Measurements from ENCODE around the gene IGF2BP2.
"Not testable (repeated sequence)": the region's sequence is repeated elsewhere in the genome, so short reads cannot be mapped to it uniquely, and the experiment has no call there.

IGF2BP2 gene

GRCh38 chr3:185858502-185859225 is 33.8 kb upstream of the IGF2BP2 start:
- TF ChIP-seq SPI1 (IDR thresholded peaks at IDR 0.05; ENCODE audit: low read depth, low read length) = no peak
- TF ChIP-seq POLR2A (IDR thresholded peaks at IDR 0.05; ENCODE audit: low read depth, low read length) = no peak
- no peak for TF ChIP-seq TAF1 (IDR thresholded peaks at IDR 0.05; ENCODE audit: low read depth, low read length)
- TF ChIP-seq POLR2AphosphoS5 (IDR thresholded peaks at IDR 0.05; ENCODE audit: low read depth, low read length) = no peak
- no peak for TF ChIP-seq POU2F2 (IDR thresholded peaks at IDR 0.05; ENCODE audit: low read depth, low read length)
- no peak for TF ChIP-seq PAX5 (IDR thresholded peaks at IDR 0.05; ENCODE audit: insufficient read depth, low read length, severe bottlenecking)
- no peak for DNase-seq (ENCODE audit: insufficient read length, low spot score)
- no peak for FAIRE-seq

DNA sequence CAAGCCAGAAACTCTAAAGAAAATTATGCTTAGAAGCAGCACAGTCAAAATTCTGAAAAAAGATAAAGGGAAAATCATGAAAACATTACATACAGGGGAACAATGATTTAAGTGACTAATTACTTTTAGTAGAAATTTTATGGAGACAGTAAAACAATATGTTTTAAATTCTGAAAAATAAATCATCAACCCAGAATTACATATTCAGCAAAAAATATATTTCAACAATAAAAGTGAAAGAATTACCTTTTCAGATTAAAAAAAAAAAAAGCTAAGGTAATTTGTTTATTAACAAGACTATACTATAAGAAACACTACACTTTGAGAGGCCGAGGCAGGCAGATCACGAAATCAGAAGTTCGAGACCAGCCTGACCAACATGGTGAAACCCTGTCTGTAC is 32.4 kb upstream of the IGF2BP2 start:
- FAIRE-seq = no peak
- no peak for DNase-seq (ENCODE audit: insufficient read length, low spot score)
- TF ChIP-seq POLR2AphosphoS5 (IDR thresholded peaks at IDR 0.05; ENCODE audit: low read depth, low read length) = no peak
- TF ChIP-seq POLR2A (IDR thresholded peaks at IDR 0.05; ENCODE audit: low read depth, low read length) = no peak
- TF ChIP-seq SPI1 (IDR thresholded peaks at IDR 0.05; ENCODE audit: low read depth, low read length) = no peak
- no peak for TF ChIP-seq TAF1 (IDR thresholded peaks at IDR 0.05; ENCODE audit: low read depth, low read length)
- TF ChIP-seq POU2F2 (IDR thresholded peaks at IDR 0.05; ENCODE audit: low read depth, low read length) = no peak
- no peak for TF ChIP-seq PAX5 (IDR thresholded peaks at IDR 0.05; ENCODE audit: insufficient read depth, low read length, severe bottlenecking)

GRCh38 chr3:185856652-185857051 is 31.8 kb upstream of the IGF2BP2 start:
- no peak for TF ChIP-seq PAX5 (IDR thresholded peaks at IDR 0.05; ENCODE audit: insufficient read depth, low read length, severe bottlenecking)
- no peak for TF ChIP-seq POU2F2 (IDR thresholded peaks at IDR 0.05; ENCODE audit: low read depth, low read length)
- no peak for TF ChIP-seq POLR2A (IDR thresholded peaks at IDR 0.05; ENCODE audit: low read depth, low read length)
- no peak for TF ChIP-seq SPI1 (IDR thresholded peaks at IDR 0.05; ENCODE audit: low read depth, low read length)
- no peak for TF ChIP-seq POLR2AphosphoS5 (IDR thresholded peaks at IDR 0.05; ENCODE audit: low read depth, low read length)
- TF ChIP-seq TAF1 (IDR thresholded peaks at IDR 0.05; ENCODE audit: low read depth, low read length) = no peak
- no peak for DNase-seq (ENCODE audit: insufficient read length, low spot score)
- FAIRE-seq = no peak

GRCh38 chr3:185853771-185854170 is 28.9 kb upstream of the IGF2BP2 start:
- not testable (repeated sequence) for DNase-seq (ENCODE audit: insufficient read length, low spot score); FAIRE-seq

DNA sequence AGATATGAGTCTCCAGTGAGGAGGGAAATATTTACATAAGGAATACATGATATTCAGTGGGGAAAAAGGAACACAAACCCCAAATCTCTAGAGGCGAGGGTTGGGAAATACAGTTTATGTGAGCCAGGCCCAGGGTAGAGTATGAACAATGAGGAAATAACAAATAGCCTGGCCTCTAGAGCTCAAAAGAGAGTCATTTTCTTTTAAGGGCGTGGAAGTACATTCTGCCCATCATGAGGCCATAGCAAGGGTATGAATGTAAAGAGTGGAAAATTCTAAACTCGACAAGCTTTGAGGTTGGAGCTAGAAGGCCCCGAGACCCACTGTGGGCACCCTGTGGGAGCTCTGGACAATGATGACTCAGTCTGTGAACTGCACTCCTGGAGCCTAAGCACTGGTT is 27.8 kb upstream of the IGF2BP2 start:
- TF ChIP-seq POU2F2 (IDR thresholded peaks at IDR 0.05; ENCODE audit: low read depth, low read length) (no peak), POLR2A (IDR thresholded peaks at IDR 0.05; ENCODE audit: low read depth, low read length) (no peak), SPI1 (IDR thresholded peaks at IDR 0.05; ENCODE audit: low read depth, low read length) (no peak), POLR2AphosphoS5 (IDR thresholded peaks at IDR 0.05; ENCODE audit: low read depth, low read length) (no peak), PAX5 (IDR thresholded peaks at IDR 0.05; ENCODE audit: insufficient read depth, low read length, severe bottlenecking) (no peak), TAF1 (IDR thresholded peaks at IDR 0.05; ENCODE audit: low read depth, low read length) (no peak)
- DNase-seq (ENCODE audit: insufficient read length, low spot score) (no peak), FAIRE-seq (no peak)

GRCh38 chr3:185851959-185852358 is 27.1 kb upstream of the IGF2BP2 start:
- no peak for DNase-seq (ENCODE audit: insufficient read length, low spot score)
- FAIRE-seq = no peak
- TF ChIP-seq POU2F2 (IDR thresholded peaks at IDR 0.05; ENCODE audit: low read depth, low read length) (no peak), PAX5 (IDR thresholded peaks at IDR 0.05; ENCODE audit: insufficient read depth, low read length, severe bottlenecking) (no peak), POLR2AphosphoS5 (IDR thresholded peaks at IDR 0.05; ENCODE audit: low read depth, low read length) (no peak)

- no peak for FAIRE-seq
- no peak for DNase-seq (ENCODE audit: insufficient read length, low spot score)
These were observed 26.2 kb upstream of the IGF2BP2 start for GRCh38 chr3:185851046-185851445.

GRCh38 chr3:185847506-185847905 is 22.7 kb upstream of the IGF2BP2 start:
- FAIRE-seq (no peak), DNase-seq (ENCODE audit: insufficient read length, low spot score) (no peak)
- TF ChIP-seq POLR2A (IDR thresholded peaks at IDR 0.05; ENCODE audit: low read depth, low read length) = no peak
- TF ChIP-seq TAF1 (IDR thresholded peaks at IDR 0.05; ENCODE audit: low read depth, low read length) = no peak
- TF ChIP-seq SPI1 (IDR thresholded peaks at IDR 0.05; ENCODE audit: low read depth, low read length) = no peak
- TF ChIP-seq POLR2AphosphoS5 (IDR thresholded peaks at IDR 0.05; ENCODE audit: low read depth, low read length) = no peak
- no peak for TF ChIP-seq PAX5 (IDR thresholded peaks at IDR 0.05; ENCODE audit: insufficient read depth, low read length, severe bottlenecking)
- TF ChIP-seq POU2F2 (IDR thresholded peaks at IDR 0.05; ENCODE audit: low read depth, low read length) = no peak

More at GRCh38 chr3:185851046-185851445, 26.2 kb upstream of the IGF2BP2 start:
- no peak for TF ChIP-seq POLR2A (IDR thresholded peaks at IDR 0.05; ENCODE audit: low read depth, low read length)
- TF ChIP-seq SPI1 (IDR thresholded peaks at IDR 0.05; ENCODE audit: low read depth, low read length) = no peak
- no peak for TF ChIP-seq POU2F2 (IDR thresholded peaks at IDR 0.05; ENCODE audit: low read depth, low read length)
- TF ChIP-seq PAX5 (IDR thresholded peaks at IDR 0.05; ENCODE audit: insufficient read depth, low read length, severe bottlenecking) = no peak
- TF ChIP-seq POLR2AphosphoS5 (IDR thresholded peaks at IDR 0.05; ENCODE audit: low read depth, low read length) = no peak
- TF ChIP-seq TAF1 (IDR thresholded peaks at IDR 0.05; ENCODE audit: low read depth, low read length) = no peak

- FAIRE-seq = no peak
- no peak for DNase-seq (ENCODE audit: insufficient read length, low spot score)
- no peak for TF ChIP-seq TAF1 (IDR thresholded peaks at IDR 0.05; ENCODE audit: low read depth, low read length)
- TF ChIP-seq POLR2A (IDR thresholded peaks at IDR 0.05; ENCODE audit: low read depth, low read length) = no peak
- no peak for TF ChIP-seq SPI1 (IDR thresholded peaks at IDR 0.05; ENCODE audit: low read depth, low read length)
- no peak for TF ChIP-seq POLR2AphosphoS5 (IDR thresholded peaks at IDR 0.05; ENCODE audit: low read depth, low read length)
- TF ChIP-seq PAX5 (IDR thresholded peaks at IDR 0.05; ENCODE audit: insufficient read depth, low read length, severe bottlenecking) = no peak
- no peak for TF ChIP-seq POU2F2 (IDR thresholded peaks at IDR 0.05; ENCODE audit: low read depth, low read length)
These were observed 21.2 kb upstream of the IGF2BP2 start for GRCh38 chr3:185846037-185846436.

DNA sequence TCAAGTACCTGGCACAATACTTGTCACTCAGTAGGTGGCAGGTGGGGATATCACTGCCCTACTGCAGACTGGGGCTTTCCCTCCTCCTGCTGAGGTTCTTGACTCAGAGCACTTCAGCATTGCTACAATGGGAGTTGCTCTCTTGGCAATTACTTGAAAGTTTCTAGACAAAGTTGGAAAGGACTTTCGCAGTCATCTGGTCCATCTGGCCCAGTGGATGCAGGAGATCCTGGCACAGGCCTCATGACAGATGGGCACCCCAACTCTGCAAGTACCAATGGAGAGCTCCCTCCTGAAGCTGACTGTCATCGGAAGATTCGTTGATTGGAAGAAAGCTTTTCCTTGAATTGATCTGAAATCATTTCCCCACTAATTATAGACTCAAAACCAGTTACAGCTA is 19.2 kb upstream of the IGF2BP2 start:
- FAIRE-seq = no peak
- no peak for DNase-seq (ENCODE audit: insufficient read length, low spot score)
- TF ChIP-seq SPI1 (IDR thresholded peaks at IDR 0.05; ENCODE audit: low read depth, low read length) = no peak
- TF ChIP-seq POLR2A (IDR thresholded peaks at IDR 0.05; ENCODE audit: low read depth, low read length) = no peak
- no peak for TF ChIP-seq PAX5 (IDR thresholded peaks at IDR 0.05; ENCODE audit: insufficient read depth, low read length, severe bottlenecking)
- no peak for TF ChIP-seq TAF1 (IDR thresholded peaks at IDR 0.05; ENCODE audit: low read depth, low read length)
- TF ChIP-seq POLR2AphosphoS5 (IDR thresholded peaks at IDR 0.05; ENCODE audit: low read depth, low read length) = no peak
- no peak for TF ChIP-seq POU2F2 (IDR thresholded peaks at IDR 0.05; ENCODE audit: low read depth, low read length)

Measured in GM12891 (cell line).